Coronary artery (tissue), 2 donors: ENCODE data around the gene LRRN3.

Experiments
- DNase-seq: peaks from one replicate; pipeline ENCODE4 v3.0.0-alpha.2; 2017; ENCODE audit warnings: low spot score
- H3K27ac ChIP-seq, 2 donors: fragments of 200-600 bp; sonication (generic); one replicate each; pipeline ENCODE4 v1.5.1; 2016 to 2019
- H3K4me3 ChIP-seq: fragments of 200-600 bp; sonication (generic); 2 replicates; pipeline ENCODE4 v1.5.1; 2016; ENCODE audit warnings: mild to moderate bottlenecking, moderate library complexity
- TF ChIP-seq, protein P1 (sequence below): fragments of 200-600 bp; sonication (generic); IDR thresholded peaks from one replicate; pipeline ENCODE4 v1.5.1; 2019; ENCODE audit warnings: antibody characterized with exemption

Gene LRRN3

DNA sequence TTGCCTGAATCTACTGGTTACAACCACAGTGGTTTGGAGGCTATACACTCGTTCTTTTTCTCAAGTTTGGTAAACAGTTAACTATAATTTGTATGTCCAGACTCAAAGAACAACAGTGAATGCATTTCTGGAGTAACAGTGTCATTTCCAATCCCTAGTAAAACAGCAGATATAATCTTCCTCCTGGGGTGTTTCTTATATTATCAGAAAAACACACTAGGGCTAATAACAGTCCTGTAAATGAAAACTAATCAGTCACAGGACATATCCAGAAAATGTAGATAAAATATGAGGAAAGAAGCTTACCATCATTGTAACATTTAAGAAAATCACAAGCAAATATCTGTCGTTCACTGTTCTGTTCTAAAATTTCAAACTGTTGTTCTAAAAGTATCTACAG, 82.6 kb downstream of the LRRN3 start:
- TF ChIP-seq, protein P1, sequence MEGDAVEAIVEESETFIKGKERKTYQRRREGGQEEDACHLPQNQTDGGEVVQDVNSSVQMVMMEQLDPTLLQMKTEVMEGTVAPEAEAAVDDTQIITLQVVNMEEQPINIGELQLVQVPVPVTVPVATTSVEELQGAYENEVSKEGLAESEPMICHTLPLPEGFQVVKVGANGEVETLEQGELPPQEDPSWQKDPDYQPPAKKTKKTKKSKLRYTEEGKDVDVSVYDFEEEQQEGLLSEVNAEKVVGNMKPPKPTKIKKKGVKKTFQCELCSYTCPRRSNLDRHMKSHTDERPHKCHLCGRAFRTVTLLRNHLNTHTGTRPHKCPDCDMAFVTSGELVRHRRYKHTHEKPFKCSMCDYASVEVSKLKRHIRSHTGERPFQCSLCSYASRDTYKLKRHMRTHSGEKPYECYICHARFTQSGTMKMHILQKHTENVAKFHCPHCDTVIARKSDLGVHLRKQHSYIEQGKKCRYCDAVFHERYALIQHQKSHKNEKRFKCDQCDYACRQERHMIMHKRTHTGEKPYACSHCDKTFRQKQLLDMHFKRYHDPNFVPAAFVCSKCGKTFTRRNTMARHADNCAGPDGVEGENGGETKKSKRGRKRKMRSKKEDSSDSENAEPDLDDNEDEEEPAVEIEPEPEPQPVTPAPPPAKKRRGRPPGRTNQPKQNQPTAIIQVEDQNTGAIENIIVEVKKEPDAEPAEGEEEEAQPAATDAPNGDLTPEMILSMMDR = no peak
- H3K27ac ChIP-seq = no peak overlapping the region
- DNase-seq = no peak
- no peak overlapping the region for H3K4me3 ChIP-seq

GRCh38 chr7:111173990-111174389, 83.1 kb downstream of the LRRN3 start:
- TF ChIP-seq, protein P1 = no peak
- DNase-seq = no peak
- Histone ChIP-seq H3K27ac (no peak overlapping the region), H3K4me3 (no peak overlapping the region)

GRCh38 chr7:111174510-111174909, 83.6 kb downstream of the LRRN3 start:
- TF ChIP-seq, protein P1 = no peak
- Histone ChIP-seq H3K27ac (no peak overlapping the region), H3K4me3 (no peak overlapping the region)
- DNase-seq = no peak
